ENCODE measurements around the gene RXRG. TPM values are rescaled to one million over a fixed set of nuclear protein-coding genes. Genes with fewer than 3 reads are reported as not detected.

The RXRG gene
- total RNA-seq, 1 experiment from 2014 or later: not detected

DNA sequence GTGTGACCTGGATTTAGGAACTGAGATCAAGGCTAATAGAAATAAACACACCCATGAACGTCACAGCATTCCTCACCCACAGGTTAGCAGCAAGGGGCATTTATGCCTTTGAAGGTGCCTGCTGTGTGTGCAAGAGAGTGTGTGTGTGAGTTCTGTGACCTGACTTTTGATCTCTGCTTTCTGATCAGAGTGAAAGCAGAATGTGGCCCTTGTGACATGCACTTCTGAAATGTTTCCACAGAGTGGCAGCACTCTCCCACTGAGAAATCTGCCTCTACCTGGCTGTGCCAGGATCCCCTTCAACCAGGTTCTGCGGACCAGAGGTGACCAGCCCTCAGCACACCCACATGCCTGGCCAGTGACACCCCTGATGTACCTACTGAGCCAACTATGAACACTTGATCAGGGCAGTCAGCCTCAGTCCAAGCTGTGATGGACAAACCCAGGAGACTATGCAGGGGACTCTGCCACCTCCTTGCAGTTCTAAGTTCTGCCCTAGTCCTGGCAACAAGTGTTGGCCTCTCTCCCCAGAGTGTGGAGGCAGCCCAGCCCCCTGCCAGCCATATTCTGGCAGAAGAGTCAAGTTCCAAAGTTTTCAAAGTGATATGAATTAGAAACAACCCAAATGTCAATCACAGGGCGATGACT is 41.0 kb downstream of the RXRG start:
- H3K27ac ChIP-seq (ENCODE audit: low read length): no peak overlapping the region
- no peak overlapping the region for H3K4me2 ChIP-seq (ENCODE audit: low read depth, low read length, poor library complexity, severe bottlenecking)
- H3K36me3 ChIP-seq (ENCODE audit: insufficient read depth, low read length): no peaks in the 10 kb centered on the region
- peak; percentile 70 for DNase-seq
- H3K79me2 ChIP-seq (ENCODE audit: low read length): no peaks in the 10 kb centered on the region
- H3K9me2 ChIP-seq (replicated peaks; ENCODE audit: insufficient read depth, low read length): no peaks in the 10 kb centered on the region
- no peaks in the 10 kb centered on the region for H3K27me3 ChIP-seq (ENCODE audit: low read length)
- no peak overlapping the region for H3K9ac ChIP-seq (ENCODE audit: low read length)
- H4K20me1 ChIP-seq (ENCODE audit: insufficient read depth, low read depth, low read length): no peaks in the 10 kb centered on the region
- no peak overlapping the region for H3K4me3 ChIP-seq (ENCODE audit: low read length)
- no peaks in the 10 kb centered on the region for H3K9me3 ChIP-seq (ENCODE audit: low read length)
- no peaks in the 10 kb centered on the region for H3K4me1 ChIP-seq (ENCODE audit: low read length)
- no peak overlapping the region for H2AFZ ChIP-seq (ENCODE audit: low read length)

- H3K4me3 ChIP-seq (ENCODE audit: low read length): no peak overlapping the region
- H3K79me2 ChIP-seq (ENCODE audit: low read length): no peaks in the 10 kb centered on the region
- H3K9ac ChIP-seq (ENCODE audit: low read length): no peak overlapping the region
- no peak overlapping the region for H3K4me2 ChIP-seq (ENCODE audit: low read depth, low read length, poor library complexity, severe bottlenecking)
- H3K27me3 ChIP-seq (ENCODE audit: low read length): no peaks in the 10 kb centered on the region
- no peak overlapping the region for H2AFZ ChIP-seq (ENCODE audit: low read length)
- DNase-seq: no peak
- no peaks in the 10 kb centered on the region for H3K4me1 ChIP-seq (ENCODE audit: low read length)
- no peak overlapping the region for H3K27ac ChIP-seq (ENCODE audit: low read length)
- H4K20me1 ChIP-seq (ENCODE audit: insufficient read depth, low read depth, low read length): no peaks in the 10 kb centered on the region
- H3K36me3 ChIP-seq (ENCODE audit: insufficient read depth, low read length): no peaks in the 10 kb centered on the region
- no peaks in the 10 kb centered on the region for H3K9me3 ChIP-seq (ENCODE audit: low read length)
- H3K9me2 ChIP-seq (replicated peaks; ENCODE audit: insufficient read depth, low read length): no peaks in the 10 kb centered on the region
Measured at GRCh38 chr1:165402517-165403111, 42.3 kb downstream of the RXRG start.

GRCh38 chr1:165397944-165398343 is 47.0 kb downstream of the RXRG start:
- H3K27me3 ChIP-seq (ENCODE audit: low read length): no peaks in the 10 kb centered on the region
- H3K9me2 ChIP-seq (replicated peaks; ENCODE audit: insufficient read depth, low read length): no peaks in the 10 kb centered on the region
- H3K9me3 ChIP-seq (ENCODE audit: low read length): no peaks in the 10 kb centered on the region
- no peaks in the 10 kb centered on the region for H3K36me3 ChIP-seq (ENCODE audit: insufficient read depth, low read length)
- no peak overlapping the region for H3K4me3 ChIP-seq (ENCODE audit: low read length)
- H3K9ac ChIP-seq (ENCODE audit: low read length): no peak overlapping the region
- H3K79me2 ChIP-seq (ENCODE audit: low read length): no peaks in the 10 kb centered on the region
- no peak overlapping the region for H3K27ac ChIP-seq (ENCODE audit: low read length)
- no peak for DNase-seq
- no peak overlapping the region for H3K4me2 ChIP-seq (ENCODE audit: low read depth, low read length, poor library complexity, severe bottlenecking)
- H3K4me1 ChIP-seq (ENCODE audit: low read length): peaks cover 19% of the 10 kb centered on the region
- H4K20me1 ChIP-seq (ENCODE audit: insufficient read depth, low read depth, low read length): peaks cover 5% of the 10 kb centered on the region; the same call in 1 of the 2 replicates
- no peak overlapping the region for H2AFZ ChIP-seq (ENCODE audit: low read length)

DNA sequence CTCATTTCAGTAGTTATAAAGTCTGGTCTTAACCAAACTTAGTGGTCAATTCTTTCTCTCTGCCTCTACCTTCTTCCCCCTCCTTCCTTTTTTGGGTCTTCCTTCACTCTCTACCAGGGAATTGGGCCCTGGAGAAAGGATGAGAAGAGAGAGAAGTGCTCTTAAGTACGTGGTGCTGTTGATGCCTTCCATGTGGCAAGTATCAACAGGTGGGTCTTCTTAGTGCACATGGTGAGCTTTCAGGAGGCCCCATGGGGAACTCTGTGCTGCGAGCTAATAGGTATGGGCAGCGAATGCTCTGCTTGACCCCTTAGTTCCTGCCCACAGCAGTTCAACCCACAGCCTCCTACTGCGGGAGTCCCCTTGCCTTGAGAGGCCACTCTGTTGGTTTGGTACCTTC is 49.0 kb downstream of the RXRG start:
- Histone ChIP-seq H3K27ac (ENCODE audit: low read length) (no peak overlapping the region), H3K36me3 (ENCODE audit: insufficient read depth, low read length) (no peaks in the 10 kb centered on the region), H3K27me3 (ENCODE audit: low read length) (no peaks in the 10 kb centered on the region), H3K9me3 (ENCODE audit: low read length) (no peaks in the 10 kb centered on the region), H4K20me1 (ENCODE audit: insufficient read depth, low read depth, low read length) (peaks cover 5% of the 10 kb centered on the region; the same call in 1 of the 2 replicates), H3K79me2 (ENCODE audit: low read length) (no peaks in the 10 kb centered on the region), H2AFZ (ENCODE audit: low read length) (no peak overlapping the region), H3K4me1 (ENCODE audit: low read length) (peaks cover 19% of the 10 kb centered on the region), H3K4me2 (ENCODE audit: low read depth, low read length, poor library complexity, severe bottlenecking) (no peak overlapping the region), H3K4me3 (ENCODE audit: low read length) (no peak overlapping the region), H3K9me2 (replicated peaks; ENCODE audit: insufficient read depth, low read length) (no peaks in the 10 kb centered on the region), H3K9ac (ENCODE audit: low read length) (no peak overlapping the region)
- no peak for DNase-seq

- no peak overlapping the region for H3K27ac ChIP-seq (ENCODE audit: low read length)
- no peaks in the 10 kb centered on the region for H3K27me3 ChIP-seq (ENCODE audit: low read length)
- no peaks in the 10 kb centered on the region for H3K36me3 ChIP-seq (ENCODE audit: insufficient read depth, low read length)
- H3K4me1 ChIP-seq (ENCODE audit: low read length): peaks cover 19% of the 10 kb centered on the region
- H3K9me2 ChIP-seq (replicated peaks; ENCODE audit: insufficient read depth, low read length): no peaks in the 10 kb centered on the region
- no peaks in the 10 kb centered on the region for H3K9me3 ChIP-seq (ENCODE audit: low read length)
- H2AFZ ChIP-seq (ENCODE audit: low read length): no peak overlapping the region
- H3K9ac ChIP-seq (ENCODE audit: low read length): no peak overlapping the region
- H4K20me1 ChIP-seq (ENCODE audit: insufficient read depth, low read depth, low read length): peaks cover 5% of the 10 kb centered on the region; the same call in 1 of the 2 replicates
- no peaks in the 10 kb centered on the region for H3K79me2 ChIP-seq (ENCODE audit: low read length)
- H3K4me3 ChIP-seq (ENCODE audit: low read length): no peak overlapping the region
- DNase-seq: no peak
- no peak overlapping the region for H3K4me2 ChIP-seq (ENCODE audit: low read depth, low read length, poor library complexity, severe bottlenecking)
Measured at GRCh38 chr1:165395478-165395877, 49.4 kb downstream of the RXRG start.

- Histone ChIP-seq H3K4me1 (ENCODE audit: low read length) (peaks cover 19% of the 10 kb centered on the region), H2AFZ (ENCODE audit: low read length) (no peak overlapping the region), H3K4me2 (ENCODE audit: low read depth, low read length, poor library complexity, severe bottlenecking) (peak overlapping the region; percentile 34), H4K20me1 (ENCODE audit: insufficient read depth, low read depth, low read length) (peaks cover 5% of the 10 kb centered on the region; the same call in 1 of the 2 replicates), H3K79me2 (ENCODE audit: low read length) (no peaks in the 10 kb centered on the region), H3K27ac (ENCODE audit: low read length) (no peak overlapping the region), H3K9me2 (replicated peaks; ENCODE audit: insufficient read depth, low read length) (no peaks in the 10 kb centered on the region), H3K27me3 (ENCODE audit: low read length) (no peaks in the 10 kb centered on the region), H3K4me3 (ENCODE audit: low read length) (no peak overlapping the region), H3K9me3 (ENCODE audit: low read length) (no peaks in the 10 kb centered on the region), H3K9ac (ENCODE audit: low read length) (no peak overlapping the region), H3K36me3 (ENCODE audit: insufficient read depth, low read length) (no peaks in the 10 kb centered on the region)
- DNase-seq: peak; percentile 91
Measured at GRCh38 chr1:165392634-165393571, 52.0 kb downstream of the RXRG start.

DNA sequence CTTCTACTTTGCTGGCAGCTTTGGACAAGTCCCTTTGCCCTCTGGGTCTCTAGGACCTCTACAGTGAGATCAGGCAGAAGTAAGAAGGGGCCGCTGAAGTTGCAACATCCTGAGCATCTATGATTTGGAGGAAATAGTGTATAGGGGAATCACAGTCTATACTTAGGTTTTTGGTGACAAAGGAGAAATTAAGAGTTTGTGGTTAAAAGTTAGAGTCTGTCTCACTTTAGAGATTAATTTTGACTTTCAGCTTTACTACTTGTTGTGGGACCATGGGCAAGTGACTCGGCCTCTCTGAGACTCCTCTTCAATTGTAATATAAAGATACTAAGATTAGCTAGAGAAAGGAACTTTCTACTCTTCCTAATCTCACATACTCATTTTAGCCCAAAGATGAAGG is 55.3 kb downstream of the RXRG start:
- Histone ChIP-seq H3K4me3 (ENCODE audit: low read length) (no peak overlapping the region), H3K79me2 (ENCODE audit: low read length) (no peaks in the 10 kb centered on the region), H3K9me2 (replicated peaks; ENCODE audit: insufficient read depth, low read length) (no peaks in the 10 kb centered on the region), H3K27me3 (ENCODE audit: low read length) (no peaks in the 10 kb centered on the region), H3K9me3 (ENCODE audit: low read length) (no peaks in the 10 kb centered on the region), H3K9ac (ENCODE audit: low read length) (no peak overlapping the region), H3K36me3 (ENCODE audit: insufficient read depth, low read length) (no peaks in the 10 kb centered on the region), H3K4me2 (ENCODE audit: low read depth, low read length, poor library complexity, severe bottlenecking) (no peak overlapping the region), H2AFZ (ENCODE audit: low read length) (no peak overlapping the region), H4K20me1 (ENCODE audit: insufficient read depth, low read depth, low read length) (no peaks in the 10 kb centered on the region; the same call in 1 of the 2 replicates), H3K27ac (ENCODE audit: low read length) (no peak overlapping the region), H3K4me1 (ENCODE audit: low read length) (peaks cover 8% of the 10 kb centered on the region)
- DNase-seq: no peak

DNA sequence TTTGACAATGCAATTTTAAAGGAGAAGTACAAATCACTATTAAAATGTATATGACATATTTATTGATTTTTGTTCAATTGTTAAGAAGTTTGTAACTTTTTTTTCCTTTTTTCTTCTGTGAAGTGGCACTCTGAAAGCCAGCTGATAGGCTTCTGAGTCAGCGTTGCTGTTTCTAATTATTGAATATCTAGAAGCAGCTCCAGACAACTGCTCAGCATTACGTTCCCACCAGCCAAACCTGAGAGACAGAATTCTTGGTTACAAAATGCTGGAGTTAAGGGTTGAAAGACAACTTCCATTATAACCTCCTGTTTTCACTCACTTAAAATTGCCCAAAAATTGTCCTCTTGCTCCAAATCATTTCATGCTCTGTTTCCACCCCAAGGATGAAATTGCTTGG is 57.0 kb downstream of the RXRG start:
- peaks cover under 1% of the 10 kb centered on the region for H3K4me1 ChIP-seq (ENCODE audit: low read length)
- no peak overlapping the region for H3K4me3 ChIP-seq (ENCODE audit: low read length)
- no peaks in the 10 kb centered on the region for H3K36me3 ChIP-seq (ENCODE audit: insufficient read depth, low read length)
- H3K9me2 ChIP-seq (replicated peaks; ENCODE audit: insufficient read depth, low read length): no peaks in the 10 kb centered on the region
- H2AFZ ChIP-seq (ENCODE audit: low read length): no peak overlapping the region
- no peak overlapping the region for H3K9ac ChIP-seq (ENCODE audit: low read length)
- H3K4me2 ChIP-seq (ENCODE audit: low read depth, low read length, poor library complexity, severe bottlenecking): no peak overlapping the region
- H3K27ac ChIP-seq (ENCODE audit: low read length): no peak overlapping the region
- H3K79me2 ChIP-seq (ENCODE audit: low read length): no peaks in the 10 kb centered on the region
- no peaks in the 10 kb centered on the region for H3K27me3 ChIP-seq (ENCODE audit: low read length)
- H3K9me3 ChIP-seq (ENCODE audit: low read length): no peaks in the 10 kb centered on the region
- H4K20me1 ChIP-seq (ENCODE audit: insufficient read depth, low read depth, low read length): no peaks in the 10 kb centered on the region; the same call in 1 of the 2 replicates
- DNase-seq: no peak
